ENCODE results near the gene ZNF827.
A peak's percentile ranks its signal among the peaks of the same experiment; 100 is the strongest.

ZNF827 gene

GRCh38 chr4:145898466-145898865 lies 40.2 kb downstream of the ZNF827 start:
- FAIRE-seq (no peak), DNase-seq (ENCODE audit: extremely low spot score, insufficient read length, low read depth) (no peak)

GRCh38 chr4:145895056-145895455 lies 43.6 kb downstream of the ZNF827 start:
- FAIRE-seq (no peak), DNase-seq (ENCODE audit: extremely low spot score, insufficient read length, low read depth) (no peak)

GRCh38 chr4:145891958-145892357 lies 46.7 kb downstream of the ZNF827 start:
- FAIRE-seq: no peak

GRCh38 chr4:145890689-145891088 lies 47.9 kb downstream of the ZNF827 start:
- FAIRE-seq (peak; percentile 15), DNase-seq (ENCODE audit: extremely low spot score, insufficient read length, low read depth) (no peak)

More at GRCh38 chr4:145891958-145892357, 46.7 kb downstream of the ZNF827 start:
- DNase-seq (ENCODE audit: extremely low spot score, insufficient read length, low read depth): no peak

- DNase-seq (ENCODE audit: extremely low spot score, insufficient read length, low read depth): no peak
- no peak for FAIRE-seq
These were observed 50.2 kb downstream of the ZNF827 start for GRCh38 chr4:145888393-145888792.

GRCh38 chr4:145887241-145887991 lies 51.2 kb downstream of the ZNF827 start:
- peak; percentile 81 for FAIRE-seq
- no peak for DNase-seq (ENCODE audit: extremely low spot score, insufficient read length, low read depth)

- peak; percentile 64 for FAIRE-seq
- DNase-seq (ENCODE audit: extremely low spot score, insufficient read length, low read depth): no peak
These were observed 51.8 kb downstream of the ZNF827 start for GRCh38 chr4:145886871-145887240.

GRCh38 chr4:145885666-145886065 lies 53.0 kb downstream of the ZNF827 start:
- DNase-seq (ENCODE audit: extremely low spot score, insufficient read length, low read depth) (no peak), FAIRE-seq (no peak)

GRCh38 chr4:145884775-145885174 lies 53.8 kb downstream of the ZNF827 start:
- no peak for DNase-seq (ENCODE audit: extremely low spot score, insufficient read length, low read depth)
- no peak for FAIRE-seq

GRCh38 chr4:145883101-145883694 lies 55.4 kb downstream of the ZNF827 start:
- no peak for FAIRE-seq

GRCh38 chr4:145882604-145883003 lies 56.0 kb downstream of the ZNF827 start:
- DNase-seq (ENCODE audit: extremely low spot score, insufficient read length, low read depth) (no peak), FAIRE-seq (no peak)

More at GRCh38 chr4:145883101-145883694, 55.4 kb downstream of the ZNF827 start:
- DNase-seq (ENCODE audit: extremely low spot score, insufficient read length, low read depth): no peak

- DNase-seq (ENCODE audit: extremely low spot score, insufficient read length, low read depth) (no peak), FAIRE-seq (peak; percentile 78)
These were observed 56.6 kb downstream of the ZNF827 start for GRCh38 chr4:145881989-145882388.

GRCh38 chr4:145881576-145881975 lies 57.0 kb downstream of the ZNF827 start:
- FAIRE-seq: no peak

GRCh38 chr4:145880355-145880960 lies 58.2 kb downstream of the ZNF827 start:
- FAIRE-seq: no peak
- no peak for DNase-seq (ENCODE audit: extremely low spot score, insufficient read length, low read depth)

More at GRCh38 chr4:145881576-145881975, 57.0 kb downstream of the ZNF827 start:
- no peak for DNase-seq (ENCODE audit: extremely low spot score, insufficient read length, low read depth)

GRCh38 chr4:145879598-145879997 lies 59.0 kb downstream of the ZNF827 start:
- no peak for FAIRE-seq

GRCh38 chr4:145878501-145879435 lies 59.9 kb downstream of the ZNF827 start:
- FAIRE-seq (no peak), DNase-seq (ENCODE audit: extremely low spot score, insufficient read length, low read depth) (no peak)

More at GRCh38 chr4:145879598-145879997, 59.0 kb downstream of the ZNF827 start:
- no peak for DNase-seq (ENCODE audit: extremely low spot score, insufficient read length, low read depth)

- DNase-seq (ENCODE audit: extremely low spot score, insufficient read length, low read depth) (no peak), FAIRE-seq (no peak)
These were observed 62.0 kb downstream of the ZNF827 start for GRCh38 chr4:145876531-145877180.

- DNase-seq (ENCODE audit: extremely low spot score, insufficient read length, low read depth): no peak
- FAIRE-seq: no peak
These were observed 64.7 kb downstream of the ZNF827 start for GRCh38 chr4:145873901-145874300.

- FAIRE-seq (peak; percentile 71), DNase-seq (ENCODE audit: extremely low spot score, insufficient read length, low read depth) (no peak)
These were observed 67.4 kb downstream of the ZNF827 start for GRCh38 chr4:145871209-145871608.
